B cell (primary cell): ENCODE measurements around the gene ANKRD11.

Source experiments
- EZH2 ChIP-seq: IDR thresholded peaks from 2 replicates; pipeline ENCODE4 v1.6.1; 2012; ENCODE audit warnings: borderline replicate concordance, low read depth, mild to moderate bottlenecking, moderate library complexity, low read length; ENCODE audit not compliant: insufficient read depth, poor library complexity, severe bottlenecking
- TF ChIP-seq, protein P1 (sequence below): fragments of 200-600 bp; IDR thresholded peaks from one replicate; pipeline ENCODE4 v1.8.0; 2022; ENCODE audit warnings: antibody characterized with exemption, mild to moderate bottlenecking

DNA sequence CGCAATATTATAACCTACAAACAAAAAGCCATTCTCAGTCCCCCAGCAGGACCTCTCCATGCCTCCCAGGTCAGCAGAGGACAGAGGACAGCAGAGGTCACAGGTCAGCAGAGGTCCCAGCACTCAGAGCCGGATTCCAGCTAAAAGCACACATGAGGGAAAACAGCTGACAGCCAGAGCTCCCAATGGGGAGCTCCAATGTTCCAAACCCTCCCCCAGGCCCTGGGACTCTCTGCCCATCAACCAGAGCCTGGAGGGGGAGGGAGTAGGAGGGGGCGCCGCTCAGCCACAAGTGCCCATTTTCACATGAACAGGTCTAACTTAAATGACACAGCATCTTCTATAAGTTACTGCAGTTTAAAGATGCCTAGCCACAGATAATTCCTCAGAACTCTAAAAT, 77.5 kb downstream of the ANKRD11 start:
- TF ChIP-seq, protein P1, sequence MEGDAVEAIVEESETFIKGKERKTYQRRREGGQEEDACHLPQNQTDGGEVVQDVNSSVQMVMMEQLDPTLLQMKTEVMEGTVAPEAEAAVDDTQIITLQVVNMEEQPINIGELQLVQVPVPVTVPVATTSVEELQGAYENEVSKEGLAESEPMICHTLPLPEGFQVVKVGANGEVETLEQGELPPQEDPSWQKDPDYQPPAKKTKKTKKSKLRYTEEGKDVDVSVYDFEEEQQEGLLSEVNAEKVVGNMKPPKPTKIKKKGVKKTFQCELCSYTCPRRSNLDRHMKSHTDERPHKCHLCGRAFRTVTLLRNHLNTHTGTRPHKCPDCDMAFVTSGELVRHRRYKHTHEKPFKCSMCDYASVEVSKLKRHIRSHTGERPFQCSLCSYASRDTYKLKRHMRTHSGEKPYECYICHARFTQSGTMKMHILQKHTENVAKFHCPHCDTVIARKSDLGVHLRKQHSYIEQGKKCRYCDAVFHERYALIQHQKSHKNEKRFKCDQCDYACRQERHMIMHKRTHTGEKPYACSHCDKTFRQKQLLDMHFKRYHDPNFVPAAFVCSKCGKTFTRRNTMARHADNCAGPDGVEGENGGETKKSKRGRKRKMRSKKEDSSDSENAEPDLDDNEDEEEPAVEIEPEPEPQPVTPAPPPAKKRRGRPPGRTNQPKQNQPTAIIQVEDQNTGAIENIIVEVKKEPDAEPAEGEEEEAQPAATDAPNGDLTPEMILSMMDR = no peak
- TF ChIP-seq EZH2 = no peak
